Mucosa of descending colon (tissue), 3 donors: ENCODE data around the gene C1orf21. TPM values are rescaled to one million over a fixed set of nuclear protein-coding genes. Genes with fewer than 3 reads are reported as not detected.

Experiments
- ATAC-seq: fragments of 200-7000 bp; cut with Tn5 transposase; one replicate; pipeline ENCODE4 v1.9.1; 2020; ENCODE audit warnings: mild to moderate bottlenecking, moderate library complexity
- DNase-seq, 3 donors: peaks; one replicate each; pipeline ENCODE4 v3.0.0-alpha.2; 2020
- H3K36me3 ChIP-seq: fragments of 200-600 bp; one replicate; pipeline ENCODE4 v1.8.0; 2021; ENCODE audit warnings: low read depth, mild to moderate bottlenecking
- H3K4me1 ChIP-seq: fragments of 200-600 bp; one replicate; pipeline ENCODE4 v1.8.0; 2021; ENCODE audit warnings: low read depth, mild to moderate bottlenecking
- H3K4me3 ChIP-seq: fragments of 200-600 bp; one replicate; pipeline ENCODE4 v1.8.0; 2021; ENCODE audit warnings: mild to moderate bottlenecking
- H3K9me3 ChIP-seq: fragments of 200-600 bp; one replicate; pipeline ENCODE4 v1.8.0; 2021; ENCODE audit warnings: mild to moderate bottlenecking
- CTCF ChIP-seq: fragments of 200-600 bp; IDR thresholded peaks from one replicate; pipeline ENCODE4 v1.8.0; 2022; ENCODE audit warnings: antibody characterized with exemption, mild to moderate bottlenecking
- intact Hi-C, 2 donors: fragments of 100-400 bp; cut with DNase I in 1 of 2; cut with micrococcal nuclease in 1 of 2; formaldehyde crosslinking; loops; one replicate each; pipeline versions ENCODE4 v1.11.0 to v1.11.1; 2022; cut with DNase I, micrococcal nuclease
- total RNA-seq, 3 donors: library from RNA; stranded (reverse); fragmentation: NEBNext Ultra II Directional in 2 of 3; extraction: Animal tissue kit (Norgen Biotek cat#: 25700) in 2 of 3; gene quantifications; one replicate each; pipeline versions ENCODE4 v1.2.1 to v1.2.4, GENCODE V29; 2021 to 2023
- donor health status: DM: no; HTN: no; CAD: no; lungs with moderate emphysema.
- donor health status: DM: no; HTN: no; CAD: no.
- donor health status: DM: no; HTN: yes; CAD: no.

The C1orf21 gene
- total RNA-seq, 3 donors from 2014 or later: 70.9 to 109 (median 96.8) TPM

GRCh38 chr1:184574588-184574987 lies 187.8 kb downstream of the C1orf21 start:
- H3K9me3 ChIP-seq: no peaks in the 10 kb centered on the region
- intact Hi-C loops: no loop called here
- H3K4me3 ChIP-seq: no peak overlapping the region
- no peaks in the 10 kb centered on the region for H3K36me3 ChIP-seq
- DNase-seq: no peak
- TF ChIP-seq CTCF: no peak
- no peak for ATAC-seq
- H3K4me1 ChIP-seq: no peaks in the 10 kb centered on the region

- H3K36me3 ChIP-seq: no peaks in the 10 kb centered on the region
These were observed 190.0 kb downstream of the C1orf21 start for GRCh38 chr1:184576822-184577221.

GRCh38 chr1:184577319-184577718 lies 190.5 kb downstream of the C1orf21 start:
- no peak overlapping the region for H3K4me3 ChIP-seq
- no peaks in the 10 kb centered on the region for H3K36me3 ChIP-seq
- no peak for DNase-seq
- ATAC-seq: no peak
- no peaks in the 10 kb centered on the region for H3K4me1 ChIP-seq
- no peaks in the 10 kb centered on the region for H3K9me3 ChIP-seq
- intact Hi-C loops: no loop called here
- no peak for TF ChIP-seq CTCF

More at GRCh38 chr1:184576822-184577221, 190.0 kb downstream of the C1orf21 start:
- intact Hi-C loops: no loop called here
- no peaks in the 10 kb centered on the region for H3K4me1 ChIP-seq
- TF ChIP-seq CTCF: no peak
- ATAC-seq: peak; percentile 8
- no peak overlapping the region for H3K4me3 ChIP-seq
- no peaks in the 10 kb centered on the region for H3K9me3 ChIP-seq
- DNase-seq: no peak

- H3K4me3 ChIP-seq: no peak overlapping the region
- no peak for ATAC-seq
- no peak for TF ChIP-seq CTCF
- H3K9me3 ChIP-seq: no peaks in the 10 kb centered on the region
- no peaks in the 10 kb centered on the region for H3K36me3 ChIP-seq
- intact Hi-C loops: no loop called here
- no peak for DNase-seq
- no peaks in the 10 kb centered on the region for H3K4me1 ChIP-seq
These were observed 195.6 kb downstream of the C1orf21 start for GRCh38 chr1:184582411-184582810.

- DNase-seq: no peak
- no peak for ATAC-seq
- TF ChIP-seq CTCF: no peak
- intact Hi-C loops: no loop called here
- no peaks in the 10 kb centered on the region for H3K36me3 ChIP-seq
- no peak overlapping the region for H3K4me3 ChIP-seq
- H3K4me1 ChIP-seq: no peaks in the 10 kb centered on the region
- no peaks in the 10 kb centered on the region for H3K9me3 ChIP-seq
These were observed 197.0 kb downstream of the C1orf21 start for GRCh38 chr1:184583849-184584248.

- no peak for ATAC-seq
- no peak for TF ChIP-seq CTCF
- no peak overlapping the region for H3K4me3 ChIP-seq
- H3K36me3 ChIP-seq: no peaks in the 10 kb centered on the region
- peaks cover 13% of the 10 kb centered on the region for H3K4me1 ChIP-seq
- DNase-seq: no peak
- no peaks in the 10 kb centered on the region for H3K9me3 ChIP-seq
- intact Hi-C loops: no loop called here
These were observed 201.9 kb downstream of the C1orf21 start for GRCh38 chr1:184588701-184589100.
